Stimulated activated CD8-positive, alpha-beta memory T cell treated with anti-CD3 and anti-CD28 coated beads, Interleukin-2, amount 100 ng/mL, for 1 hour (primary cell): ENCODE data around the gene PCDHGB1.
"Not testable (repeated sequence)": the region's sequence is repeated elsewhere in the genome, so short reads cannot be mapped to it uniquely, and the experiment has no call there.

ENCODE experiments used
- DNase-seq, 2 donors: peaks; one replicate each; pipeline ENCODE4 v3.0.0-alpha.2; 2020; ENCODE audit warnings: low read depth in 2 of 2

PCDHGB1 gene

GRCh38 chr5:141346017-141346416 is 3.9 kb upstream of the PCDHGB1 start:
- not testable (repeated sequence) for DNase-seq

GRCh38 chr5:141351591-141351990 is 1.7 kb downstream of the PCDHGB1 start:
- DNase-seq = no peak

GRCh38 chr5:141354900-141355469 is 5.1 kb downstream of the PCDHGB1 start, which contains the start of gene PCDHGA4:
Gene PCDHGA4 (plus strand): TSS chr5:141355021. CDS start chr5:141355108, 87 bp downstream.
- no peak for DNase-seq

GRCh38 chr5:141355641-141356040 is 5.7 kb downstream of the PCDHGB1 start:
- no peak for DNase-seq

GRCh38 chr5:141356133-141356532 is 6.2 kb downstream of the PCDHGB1 start:
- DNase-seq = no peak

DNA sequence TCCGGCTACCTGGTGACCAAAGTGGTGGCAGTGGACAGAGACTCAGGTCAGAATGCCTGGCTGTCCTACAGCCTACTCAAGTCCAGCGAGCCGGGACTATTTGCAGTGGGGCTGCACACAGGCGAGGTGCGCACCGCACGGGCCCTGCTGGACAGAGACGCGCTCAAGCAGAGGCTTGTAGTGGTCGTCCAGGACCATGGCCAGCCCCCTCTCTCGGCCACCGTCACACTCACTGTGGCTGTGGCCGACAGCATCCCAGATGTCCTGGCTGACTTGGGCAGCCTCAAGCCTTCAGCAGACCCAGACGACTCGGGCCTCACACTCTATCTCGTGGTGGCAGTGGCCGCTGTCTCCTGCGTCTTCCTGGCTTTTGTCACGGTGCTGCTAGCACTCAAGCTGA is 7.1 kb downstream of the PCDHGB1 start:
- no peak for DNase-seq

DNA sequence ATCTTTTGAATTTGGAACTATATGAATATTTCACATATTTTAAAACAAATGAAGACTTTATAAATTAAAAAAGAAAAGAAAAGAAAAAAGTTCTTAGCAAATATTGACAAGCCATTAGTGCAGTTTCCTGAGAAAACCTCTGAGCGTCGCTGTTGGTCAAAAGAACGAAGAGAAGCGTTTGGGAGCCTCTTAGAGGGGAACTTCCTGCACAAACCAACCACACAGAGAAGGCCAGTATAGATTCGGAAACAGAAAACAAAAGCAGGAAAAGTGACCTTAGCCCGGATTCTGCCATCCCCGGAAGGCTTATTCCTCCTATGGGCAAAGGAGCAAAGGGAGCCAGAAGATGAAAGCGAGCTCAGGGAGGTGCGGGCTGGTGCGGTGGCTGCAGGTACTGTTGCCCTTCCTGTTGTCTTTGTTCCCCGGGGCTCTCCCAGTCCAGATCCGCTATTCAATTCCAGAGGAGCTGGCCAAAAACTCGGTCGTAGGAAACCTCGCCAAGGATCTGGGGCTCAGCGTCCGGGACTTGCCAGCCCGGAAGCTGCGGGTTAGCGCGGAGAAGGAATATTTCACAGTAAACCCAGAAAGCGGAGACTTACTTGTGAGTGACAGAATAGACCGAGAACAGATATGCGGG is 10.0 kb downstream of the PCDHGB1 start, which contains the start of gene PCDHGB2:
Gene PCDHGB2 (plus strand): TSS at position 205 of the 637 bp plus-strand sequence. CDS start 142 bp downstream, at position 347.
- no peak for DNase-seq

DNA sequence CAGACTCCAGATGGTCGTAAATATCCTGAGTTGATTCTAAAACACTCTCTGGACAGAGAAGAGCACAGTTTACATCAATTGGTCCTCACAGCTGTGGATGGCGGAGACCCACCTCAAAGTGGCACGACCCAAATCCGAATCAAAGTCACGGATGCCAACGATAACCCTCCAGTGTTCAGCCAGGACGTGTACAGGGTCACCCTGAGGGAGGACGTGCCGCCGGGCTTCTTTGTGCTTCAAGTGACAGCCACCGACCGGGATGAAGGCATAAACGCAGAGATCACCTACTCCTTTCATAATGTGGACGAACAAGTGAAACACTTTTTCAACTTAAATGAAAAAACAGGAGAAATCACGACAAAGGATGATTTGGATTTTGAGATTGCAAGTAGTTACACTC is 10.8 kb downstream of the PCDHGB1 start:
- DNase-seq = no peak

- DNase-seq = no peak
Measured at GRCh38 chr5:141362719-141363118, 12.8 kb downstream of the PCDHGB1 start.

- no peak for DNase-seq
Measured at GRCh38 chr5:141363952-141364660, 14.2 kb downstream of the PCDHGB1 start, which contains the start of gene PCDHGA5. Gene PCDHGA5 (plus strand): TSS chr5:141364162. CDS start chr5:141364331, 169 bp downstream.

DNA sequence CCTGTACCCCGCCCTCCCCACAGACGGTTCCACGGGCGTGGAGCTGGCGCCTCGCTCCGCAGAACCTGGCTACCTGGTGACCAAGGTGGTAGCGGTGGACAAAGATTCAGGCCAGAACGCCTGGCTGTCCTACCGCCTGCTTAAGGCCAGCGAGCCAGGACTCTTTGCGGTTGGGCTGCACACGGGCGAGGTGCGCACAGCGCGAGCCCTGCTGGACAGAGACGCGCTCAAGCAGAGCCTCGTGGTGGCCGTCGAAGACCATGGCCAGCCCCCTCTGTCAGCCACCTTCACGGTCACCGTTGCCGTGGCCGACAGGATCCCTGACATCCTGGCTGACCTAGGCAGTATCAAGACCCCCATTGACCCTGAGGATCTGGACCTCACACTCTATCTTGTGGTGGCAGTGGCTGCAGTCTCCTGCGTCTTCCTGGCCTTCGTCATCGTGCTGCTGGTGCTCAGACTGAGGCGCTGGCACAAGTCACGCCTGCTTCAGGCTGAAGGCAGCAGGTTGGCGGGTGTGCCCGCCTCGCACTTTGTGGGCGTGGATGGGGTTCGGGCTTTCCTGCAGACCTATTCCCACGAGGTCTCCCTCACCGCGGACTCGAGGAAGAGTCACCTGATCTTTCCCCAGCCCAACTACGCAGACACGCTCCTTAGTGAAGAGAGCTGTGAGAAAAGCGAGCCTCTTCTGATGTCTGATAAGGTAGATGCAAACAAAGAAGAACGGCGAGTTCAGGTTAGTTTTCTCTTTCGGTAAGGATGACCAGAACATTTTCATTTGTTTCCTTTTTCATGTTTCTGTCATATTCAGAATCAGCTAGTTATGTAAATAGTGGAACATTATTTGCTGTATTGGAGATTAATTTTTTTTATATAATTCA is 16.4 kb downstream of the PCDHGB1 start:
- no peak for DNase-seq

DNA sequence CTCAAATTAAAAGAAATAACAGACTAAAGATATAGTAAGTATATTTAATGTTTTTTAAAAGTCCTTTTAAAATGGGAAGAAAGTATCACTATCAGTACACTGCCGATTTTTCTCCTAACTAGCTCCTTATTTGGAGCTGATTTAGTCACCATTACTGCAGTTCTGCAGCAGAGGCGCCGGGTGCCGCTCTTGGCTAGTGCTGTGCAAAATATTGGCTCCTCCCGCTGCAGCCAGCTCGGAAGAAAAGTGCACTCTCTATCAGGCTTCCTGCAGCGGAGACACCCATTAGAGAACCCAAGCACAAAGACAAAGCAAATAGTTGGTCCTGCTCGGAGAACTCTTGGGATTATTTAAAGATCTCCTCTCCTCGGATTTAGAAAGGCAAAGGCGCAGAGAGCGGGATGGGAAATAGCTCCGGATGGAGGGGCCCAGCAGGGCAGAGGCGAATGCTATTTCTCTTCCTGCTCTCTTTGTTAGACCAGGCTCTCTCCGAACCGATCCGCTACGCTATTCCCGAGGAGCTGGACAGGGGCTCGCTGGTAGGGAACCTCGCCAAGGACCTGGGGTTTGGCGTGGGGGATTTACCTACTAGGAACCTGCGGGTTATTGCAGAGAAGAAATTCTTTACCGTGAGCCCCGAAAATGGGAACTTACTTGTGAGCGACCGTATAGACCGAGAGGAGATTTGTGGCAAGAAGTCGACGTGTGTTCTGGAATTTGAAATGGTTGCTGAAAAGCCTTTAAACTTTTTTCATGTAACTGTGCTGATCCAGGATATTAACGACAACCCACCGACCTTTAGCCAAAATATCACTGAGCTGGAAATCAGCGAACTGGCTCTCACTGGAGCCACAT is 20.3 kb downstream of the PCDHGB1 start, which contains the start of gene PCDHGB3:
Gene PCDHGB3 (plus strand): TSS at position 249 of the 855 bp plus-strand sequence. CDS start 153 bp downstream, at position 402.
- no peak for DNase-seq

DNA sequence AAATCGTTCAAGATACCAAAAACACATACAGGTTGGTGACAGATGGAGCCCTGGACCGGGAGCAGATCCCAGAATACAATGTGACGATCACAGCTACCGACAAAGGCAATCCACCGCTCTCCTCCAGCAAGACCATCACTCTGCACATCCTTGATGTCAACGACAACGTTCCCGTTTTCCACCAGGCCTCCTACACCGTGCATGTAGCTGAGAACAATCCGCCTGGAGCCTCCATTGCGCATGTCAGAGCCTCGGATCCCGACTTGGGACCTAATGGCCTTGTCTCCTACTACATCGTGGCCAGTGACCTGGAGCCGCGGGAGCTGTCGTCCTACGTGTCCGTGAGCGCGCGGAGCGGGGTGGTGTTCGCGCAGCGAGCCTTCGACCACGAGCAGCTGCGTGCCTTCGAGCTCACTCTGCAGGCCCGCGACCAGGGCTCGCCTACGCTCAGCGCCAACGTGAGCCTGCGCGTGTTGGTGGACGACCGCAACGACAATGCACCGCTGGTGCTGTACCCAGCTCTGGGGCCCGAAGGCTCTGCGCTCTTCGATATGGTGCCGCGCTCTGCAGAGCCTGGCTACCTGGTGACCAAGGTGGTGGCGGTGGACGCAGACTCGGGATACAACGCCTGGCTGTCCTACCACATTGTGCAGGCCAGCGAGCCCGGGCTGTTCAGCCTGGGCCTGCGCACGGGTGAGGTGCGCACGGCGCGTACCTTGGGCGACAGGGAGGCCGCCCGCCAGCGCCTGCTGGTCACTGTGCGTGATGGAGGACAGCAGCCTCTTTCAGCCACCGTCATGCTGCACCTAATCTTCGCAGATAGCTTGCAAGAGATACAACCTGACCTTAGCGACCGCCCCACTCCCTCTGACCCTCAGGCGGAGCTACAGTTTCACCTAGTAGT is 21.9 kb downstream of the PCDHGB1 start:
- DNase-seq = no peak

DNA sequence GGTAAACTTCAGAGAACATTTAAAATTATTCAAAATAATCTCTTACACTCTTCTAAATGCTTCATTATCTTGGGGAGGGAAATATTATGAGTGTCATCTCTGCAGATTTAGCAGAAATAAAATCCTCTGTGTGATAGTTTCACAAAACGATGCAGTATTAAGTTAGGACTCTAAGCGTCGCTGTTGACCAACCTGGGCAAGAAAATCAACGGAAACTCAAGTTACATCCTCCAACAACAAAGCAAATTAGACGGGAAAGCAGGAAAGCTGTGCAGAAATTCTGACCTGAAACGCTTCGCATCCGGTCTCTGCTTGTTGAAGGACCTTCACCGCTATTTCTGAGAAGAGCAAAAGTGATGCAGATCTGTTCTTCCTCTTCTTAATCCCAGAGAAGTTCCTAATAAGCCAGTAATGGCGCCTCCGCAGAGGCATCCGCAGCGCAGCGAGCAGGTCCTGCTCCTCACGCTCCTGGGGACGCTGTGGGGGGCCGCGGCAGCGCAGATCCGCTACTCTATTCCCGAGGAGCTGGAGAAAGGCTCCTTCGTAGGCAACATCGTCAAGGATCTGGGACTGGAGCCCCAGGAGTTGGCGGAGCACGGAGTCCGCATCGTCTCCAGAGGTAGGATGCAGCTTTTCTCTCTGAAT is 23.9 kb downstream of the PCDHGB1 start, which contains the start of gene PCDHGA6:
Gene PCDHGA6 (plus strand): TSS at position 219 of the 645 bp plus-strand sequence. CDS start 193 bp downstream, at position 412.
- DNase-seq = no peak

DNA sequence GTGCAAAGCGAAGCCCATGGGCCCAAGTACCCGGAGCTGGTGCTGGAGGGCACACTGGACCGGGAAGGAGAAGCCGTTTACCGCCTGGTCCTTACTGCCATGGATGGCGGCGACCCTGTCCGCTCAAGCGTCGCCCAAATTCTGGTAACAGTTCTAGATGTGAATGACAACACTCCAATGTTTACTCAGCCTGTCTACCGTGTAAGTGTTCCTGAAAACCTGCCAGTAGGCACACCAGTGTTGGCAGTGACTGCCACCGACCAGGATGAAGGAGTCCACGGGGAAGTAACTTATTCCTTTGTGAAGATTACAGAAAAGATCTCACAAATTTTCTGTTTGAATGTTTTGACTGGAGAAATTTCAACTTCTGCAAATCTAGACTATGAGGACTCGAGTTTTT is 24.7 kb downstream of the PCDHGB1 start:
- DNase-seq = no peak

GRCh38 chr5:141375444-141376155 is 25.7 kb downstream of the PCDHGB1 start:
- not testable (repeated sequence) for DNase-seq

DNA sequence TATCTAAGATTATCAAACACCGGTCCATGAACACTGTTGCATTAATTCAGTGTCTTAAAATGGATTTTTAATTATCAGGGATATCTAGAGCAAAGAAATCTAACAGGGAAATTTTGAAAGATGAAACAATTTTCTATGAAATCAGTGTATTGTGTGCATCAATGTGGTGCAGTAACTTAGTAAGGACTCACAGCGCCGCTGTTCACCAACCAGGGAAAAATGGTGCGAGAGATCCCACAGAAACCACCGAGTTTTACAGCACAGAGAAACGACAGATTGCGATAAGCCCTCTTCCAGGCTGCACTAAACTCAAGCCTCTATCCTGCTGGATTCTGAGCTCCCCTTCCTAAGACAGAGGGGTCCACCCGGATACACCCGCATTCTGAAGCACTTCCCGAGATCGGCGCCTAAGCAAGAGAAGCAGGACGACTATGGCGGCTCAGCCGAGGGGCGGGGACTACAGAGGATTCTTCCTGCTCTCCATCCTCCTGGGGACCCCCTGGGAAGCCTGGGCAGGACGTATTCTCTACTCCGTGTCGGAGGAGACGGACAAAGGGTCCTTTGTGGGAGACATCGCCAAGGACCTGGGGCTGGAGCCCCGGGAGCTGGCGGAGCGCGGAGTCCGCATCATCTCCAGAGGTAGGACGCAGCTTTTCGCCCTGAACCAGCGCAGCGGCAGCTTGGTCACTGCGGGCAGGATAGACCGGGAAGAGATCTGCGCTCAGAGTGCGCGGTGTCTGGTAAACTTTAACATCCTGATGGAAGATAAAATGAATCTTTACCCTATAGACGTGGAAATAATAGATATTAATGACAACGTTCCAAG is 32.8 kb downstream of the PCDHGB1 start, which contains the start of gene PCDHGA7:
Gene PCDHGA7 (plus strand): TSS at position 274 of the 826 bp plus-strand sequence. CDS start 158 bp downstream, at position 432.
- no peak for DNase-seq
